Glomerular endothelial cell (primary cell): ENCODE results near the gene NKD1. TPM values are rescaled to one million over a fixed set of nuclear protein-coding genes. Genes with fewer than 3 reads are reported as not detected.

Experiments
- DNase-seq: peaks from one replicate; pipeline ENCODE4 v3.0.0-alpha.2; 2011; ENCODE audit warnings: low read depth, low spot score; ENCODE audit errors: extremely low read depth
- total RNA-seq: library from RNA; depleted of rRNA; stranded (reverse); fragments of >200 nt; gene quantifications from 2 replicates; pipeline ENCODE4 v1.2.3, GENCODE V29; 2015

NKD1 gene
- total RNA-seq, 1 donor from 2014 or later = under 0.01 TPM

DNA sequence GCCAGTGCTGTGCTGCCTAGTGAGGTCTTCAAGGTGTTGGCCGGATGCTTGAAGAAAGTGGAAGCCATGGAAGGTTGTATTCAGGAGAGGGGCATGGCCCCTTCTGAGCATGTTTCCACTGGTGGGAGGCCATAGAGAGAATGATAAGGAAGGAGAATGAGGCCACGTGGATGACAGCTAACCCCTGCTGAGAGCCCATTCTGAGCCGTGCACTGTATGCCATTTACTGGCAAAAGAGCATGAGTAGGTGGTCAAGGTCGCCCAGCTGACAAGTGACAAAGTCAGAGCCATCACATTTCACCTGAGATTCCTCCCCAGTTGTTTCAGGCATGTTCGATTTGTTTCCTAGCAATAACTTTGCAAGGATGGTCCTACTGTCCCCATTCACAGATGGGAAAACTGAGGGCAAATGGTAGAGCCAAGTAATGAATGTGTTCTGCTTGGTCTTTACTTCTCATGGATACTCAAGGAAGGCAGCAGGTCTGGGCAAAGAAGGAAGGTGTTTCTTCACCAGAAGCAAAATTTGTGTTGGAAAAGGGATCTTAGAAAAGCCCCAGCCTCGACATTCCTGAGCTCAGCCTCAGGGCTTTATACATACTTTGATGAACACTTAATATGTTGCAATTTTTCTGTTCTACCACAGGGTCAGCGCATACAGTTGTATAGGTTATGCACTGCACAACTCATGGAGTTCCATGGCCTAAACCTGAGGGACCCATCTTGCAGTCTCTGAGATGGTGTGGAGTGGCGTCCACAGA is 10.5 kb upstream of the NKD1 start:
- no peak for DNase-seq

DNA sequence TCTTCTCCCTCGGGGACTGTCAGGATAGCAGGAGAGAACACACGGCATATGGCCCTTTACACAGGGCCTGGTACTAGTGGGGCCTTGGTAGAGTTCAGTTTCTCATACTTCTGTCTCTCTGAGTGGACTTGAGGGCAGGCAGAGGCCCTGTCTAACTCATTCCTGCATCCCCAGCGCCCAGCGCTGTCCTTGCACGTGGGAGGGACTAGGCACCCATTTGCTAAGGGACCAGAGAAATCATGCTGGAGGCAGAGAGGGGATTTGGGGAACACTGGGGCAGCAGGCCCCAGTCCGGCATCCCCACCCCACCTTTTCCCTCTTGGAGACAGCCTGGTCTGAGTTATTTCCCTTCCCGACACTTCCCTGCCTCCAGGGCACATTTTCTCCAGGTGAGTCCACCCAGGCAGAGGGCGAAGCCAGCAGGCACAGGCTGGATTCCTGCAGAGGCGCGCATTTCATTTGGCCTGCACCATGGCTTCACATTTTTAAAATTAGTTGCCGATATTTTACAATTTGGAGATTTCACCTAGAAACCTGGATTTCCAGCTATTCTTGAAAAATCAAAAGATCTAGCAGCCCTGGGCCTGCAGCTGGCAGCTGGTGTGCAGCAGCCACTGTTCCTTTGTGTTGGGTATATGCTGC is 9.7 kb upstream of the NKD1 start:
- no peak for DNase-seq

DNA sequence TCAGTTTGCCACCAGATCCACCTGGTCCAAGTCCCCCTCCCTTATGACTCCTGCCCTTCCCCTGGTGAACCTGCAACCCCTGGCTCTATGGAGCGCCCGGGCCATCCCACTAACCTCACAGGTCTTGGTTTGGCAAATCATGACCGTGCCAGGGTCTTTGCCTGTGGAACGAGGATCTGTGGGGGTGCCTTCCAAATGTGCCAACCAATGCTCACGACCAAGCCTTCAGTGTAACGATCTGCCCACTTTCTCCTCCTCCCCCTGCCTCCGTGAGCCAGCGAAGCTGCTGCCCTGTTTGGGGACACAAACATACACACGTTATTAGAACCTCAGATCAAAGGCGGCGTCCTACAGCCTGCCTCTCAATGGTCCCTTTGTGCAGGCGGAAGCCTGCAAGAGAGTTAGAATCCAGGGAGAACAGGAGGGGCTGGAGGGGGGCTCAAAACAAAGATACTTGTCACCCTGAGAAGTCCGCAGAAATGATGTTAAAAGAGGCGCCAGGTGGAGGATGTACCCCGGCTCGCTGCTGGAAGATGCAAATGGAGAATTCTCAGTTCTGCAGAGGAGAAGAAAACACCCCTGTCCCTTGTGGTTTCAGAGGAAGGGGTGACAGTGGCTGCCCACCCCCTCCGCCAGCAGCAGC is 9.0 kb upstream of the NKD1 start:
- no peak for DNase-seq

DNA sequence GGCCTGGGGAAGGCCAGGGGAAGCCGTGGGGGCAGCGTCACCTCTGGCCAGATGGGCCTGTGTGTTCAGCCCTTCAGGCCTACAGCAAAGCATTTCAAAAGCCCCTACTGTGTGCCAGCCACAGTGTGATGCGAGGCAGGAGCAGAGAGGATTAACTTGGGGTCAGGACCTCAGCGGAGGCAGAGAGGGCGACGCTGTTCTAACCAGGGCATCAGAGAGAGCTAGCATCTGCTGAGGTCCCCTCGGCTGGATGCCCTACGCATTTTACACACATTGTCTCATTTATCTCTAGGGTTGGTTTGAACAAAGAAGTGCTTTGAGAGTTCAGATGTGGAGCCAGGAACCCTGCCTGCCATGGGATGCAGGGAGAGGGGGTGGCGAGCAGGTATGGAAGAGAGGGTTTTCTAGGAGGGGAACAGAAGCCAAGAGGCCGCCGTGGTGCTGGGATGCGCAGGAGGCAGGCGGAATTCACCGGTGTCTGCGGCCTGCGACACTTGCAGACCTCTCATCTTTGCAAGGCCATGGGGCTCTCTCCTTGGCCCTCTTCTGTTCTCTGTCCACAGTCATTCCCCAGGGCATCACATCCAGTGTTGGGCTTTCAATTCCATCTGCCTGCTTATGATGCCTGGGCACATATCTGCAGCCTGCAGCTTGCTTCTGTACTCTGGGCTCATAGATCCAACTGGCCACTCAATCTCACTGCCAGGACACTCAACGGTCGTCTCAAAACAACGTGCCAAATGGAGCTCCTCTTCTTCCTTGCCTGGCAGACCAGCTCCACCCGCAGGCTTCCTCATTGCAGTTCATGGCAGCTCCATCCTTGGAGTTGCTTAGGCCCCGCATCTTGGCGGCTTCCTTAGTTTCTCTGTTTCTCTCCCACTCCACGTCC is 8.1 kb upstream of the NKD1 start:
- no peak for DNase-seq

DNA sequence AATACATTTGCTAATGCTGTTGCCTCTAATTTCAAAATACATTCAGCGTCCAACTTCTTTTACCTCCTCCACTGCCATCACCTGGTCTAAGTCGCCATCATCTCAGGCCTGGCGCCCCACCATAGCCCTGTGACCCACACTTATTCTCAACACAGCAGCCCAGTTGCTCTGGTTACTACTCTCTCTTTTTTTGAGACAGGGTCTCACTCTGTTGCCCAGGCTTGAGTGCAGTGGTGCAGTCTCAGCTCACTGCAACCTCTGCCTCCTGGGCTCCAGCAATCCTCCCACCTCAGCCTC is 7.5 kb upstream of the NKD1 start:
- no peak for DNase-seq

DNA sequence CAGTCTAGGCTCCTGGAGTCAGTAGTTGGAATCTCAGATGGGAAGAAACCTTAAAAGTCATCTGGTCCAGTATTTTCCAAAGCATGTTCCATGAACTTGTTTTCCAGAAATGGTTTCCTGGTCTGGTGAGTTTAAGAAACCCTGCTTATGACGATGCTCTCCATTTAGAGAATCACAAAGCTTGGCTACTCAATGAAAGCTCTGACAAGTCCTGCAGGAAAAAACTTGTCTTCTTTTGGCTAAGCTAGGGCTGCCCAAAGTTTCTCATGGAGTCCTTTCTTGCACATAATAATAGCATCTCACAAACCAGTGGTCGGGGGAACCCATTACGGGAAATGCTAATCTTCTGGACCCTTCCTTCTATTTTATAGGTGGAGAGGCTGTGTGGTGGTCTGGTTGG is 5.5 kb upstream of the NKD1 start:
- DNase-seq = no peak

DNA sequence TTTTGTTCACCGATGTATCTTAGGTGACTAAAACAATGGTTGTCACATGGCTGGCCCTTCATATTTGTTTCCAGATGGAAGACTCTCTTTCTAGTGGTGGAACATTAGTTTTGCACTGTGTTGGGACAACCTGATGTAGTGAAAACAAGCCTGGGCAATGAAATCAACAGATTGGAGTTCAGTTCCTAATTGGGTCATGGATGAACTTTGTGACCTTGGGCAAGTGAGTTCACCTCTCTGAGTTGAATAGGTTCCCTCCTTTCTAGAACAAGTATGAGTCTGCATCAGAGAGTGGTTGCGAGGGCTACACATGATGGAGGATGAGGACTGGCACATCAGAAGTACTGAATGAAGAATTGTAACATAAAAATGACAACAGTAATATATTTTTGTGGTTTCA is 2.1 kb upstream of the NKD1 start:
- DNase-seq = no peak

DNA sequence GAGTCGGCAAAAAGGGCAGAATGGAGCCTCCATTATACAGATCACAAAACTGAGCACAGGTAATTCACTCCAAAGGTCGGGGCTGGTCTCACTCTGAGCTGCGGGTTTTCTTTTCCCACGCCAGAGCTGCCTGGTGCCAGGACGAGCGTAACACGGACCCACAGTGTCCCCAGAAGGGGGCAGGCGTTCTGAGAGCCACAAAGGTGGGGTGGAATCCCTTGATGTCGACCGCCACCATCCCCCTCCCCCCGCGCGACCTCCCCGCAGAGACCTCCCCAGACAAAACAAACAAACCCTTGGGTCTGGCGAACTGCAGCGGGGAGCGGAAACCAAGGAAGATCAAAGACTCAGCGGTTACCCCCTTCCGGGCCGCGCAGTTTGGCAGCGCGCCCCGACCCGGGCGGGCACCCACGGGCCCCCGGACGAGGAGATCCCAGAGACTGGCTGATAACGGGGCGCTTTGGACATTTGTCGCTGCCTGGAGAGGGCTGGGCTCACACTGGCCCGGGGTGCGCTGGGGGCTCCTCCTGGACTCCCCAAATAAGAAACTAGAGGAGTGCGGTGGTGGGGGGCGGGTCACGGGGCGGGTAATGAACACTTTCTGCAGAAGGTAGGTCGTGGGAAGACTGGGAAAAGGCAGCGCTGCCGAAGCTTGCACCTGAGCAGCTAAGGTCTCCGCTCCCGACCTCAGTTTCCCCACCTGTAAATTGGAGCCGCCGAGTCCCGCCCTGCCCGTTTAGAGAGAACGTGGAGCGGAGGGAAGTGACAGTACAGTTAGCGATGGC is 664 bp upstream of the NKD1 start:
- DNase-seq = no peak

DNA sequence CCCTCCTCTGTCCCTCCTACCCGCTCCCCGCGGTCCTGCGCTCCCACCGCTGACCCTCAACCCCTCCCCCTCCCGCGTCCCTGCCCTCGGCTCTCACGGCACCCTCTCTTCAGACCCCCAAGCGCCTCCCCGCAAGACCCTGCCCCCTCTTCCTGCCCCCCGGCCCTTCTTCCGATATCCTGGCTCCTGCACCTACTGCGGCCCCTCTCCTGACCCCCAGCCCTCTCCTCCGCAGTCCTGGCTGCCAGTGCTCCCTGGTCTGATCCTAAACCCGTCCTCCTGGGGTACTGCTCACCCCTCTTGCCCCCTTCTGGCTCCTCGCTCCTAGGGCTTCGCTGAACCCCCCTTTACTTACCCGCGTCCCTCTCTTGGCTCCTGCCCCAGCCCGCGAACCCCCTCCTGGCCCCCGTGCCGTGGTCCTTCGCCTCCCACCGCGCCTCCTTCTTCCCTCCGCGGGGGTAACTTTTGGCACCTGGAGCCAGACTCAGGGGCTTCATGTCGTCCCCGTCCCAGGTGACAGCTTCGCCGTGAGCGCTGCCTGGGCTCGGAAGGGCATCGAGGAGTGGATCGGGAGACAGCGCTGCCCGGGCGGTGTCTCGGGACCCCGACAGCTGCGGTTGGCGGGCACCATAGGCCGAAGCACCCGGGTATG is 839 bp downstream of the NKD1 start:
- no peak for DNase-seq

DNA sequence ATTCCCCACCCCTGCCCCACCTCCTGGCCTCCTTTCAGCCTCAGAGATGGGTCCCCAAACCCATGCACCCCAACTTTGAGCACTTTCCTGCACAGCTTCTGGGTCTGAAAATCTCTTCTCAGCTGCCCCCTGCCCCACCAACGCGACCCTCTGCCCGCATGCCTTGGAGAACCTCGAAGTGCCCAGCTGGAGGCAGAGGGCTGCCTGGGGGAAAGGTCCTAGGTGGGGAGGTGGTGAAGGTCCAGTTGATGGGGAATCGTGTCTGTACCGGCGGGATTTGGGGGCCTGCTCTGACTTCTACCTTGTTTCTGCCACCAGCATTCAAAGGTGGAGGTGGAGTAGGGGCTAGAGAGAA is 1.3 kb downstream of the NKD1 start:
- no peak for DNase-seq

DNA sequence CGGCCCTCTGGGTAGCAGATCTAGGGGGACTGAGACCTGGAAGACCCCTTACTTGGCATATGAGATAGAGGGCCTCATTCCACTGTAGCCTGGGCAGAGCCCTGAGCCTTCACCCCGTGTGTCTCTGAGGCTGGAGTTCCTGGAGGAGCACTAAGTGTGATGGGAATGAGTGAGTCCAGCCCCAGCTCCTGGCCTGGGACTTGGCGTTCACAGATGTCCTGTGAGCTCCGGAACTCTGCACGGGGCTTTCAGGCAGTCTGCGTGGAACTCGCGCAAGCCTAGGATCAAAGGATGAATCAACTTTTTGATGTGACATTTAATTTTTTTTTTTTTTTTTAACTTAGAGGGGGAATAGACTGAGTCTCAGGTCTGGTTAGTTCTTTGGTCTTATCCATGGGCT is 1.8 kb downstream of the NKD1 start:
- DNase-seq = no peak

DNA sequence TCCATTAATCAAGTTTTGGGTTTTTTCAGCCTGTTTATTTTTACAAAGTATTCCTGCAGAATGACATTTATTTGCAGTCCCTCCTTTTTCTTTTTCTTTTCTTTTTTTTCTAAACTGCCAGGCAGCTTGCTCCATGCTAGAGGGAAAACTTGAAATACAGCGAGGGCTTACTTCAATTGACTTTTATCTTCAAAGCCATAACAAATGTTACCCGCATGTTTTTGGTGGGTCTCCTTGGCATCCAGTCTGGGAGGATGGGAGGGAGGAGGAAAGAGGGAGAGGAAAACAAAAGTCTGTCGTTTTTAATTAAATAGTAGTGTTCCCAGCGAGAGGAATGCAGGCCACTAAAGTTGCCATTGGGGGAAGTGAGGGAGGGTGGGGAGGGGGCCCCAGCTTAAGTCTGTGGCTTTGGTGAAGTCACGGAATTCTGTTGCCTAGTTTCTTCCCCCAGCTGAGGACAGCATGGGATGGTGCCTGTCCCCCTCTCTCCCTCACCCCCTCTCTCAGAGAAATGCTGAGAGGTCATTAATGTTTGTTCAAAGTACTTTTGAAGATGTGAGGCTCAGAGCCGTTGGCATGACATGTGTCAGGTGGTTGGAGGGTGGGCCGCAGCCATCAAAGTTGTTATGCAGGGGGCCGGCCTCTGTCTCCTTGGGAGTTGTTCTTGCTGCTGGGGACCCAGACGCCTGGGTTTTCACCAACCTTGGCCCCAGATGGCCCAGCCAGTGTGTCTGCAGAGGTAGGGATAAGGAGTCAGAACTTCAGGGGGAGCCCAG is 2.9 kb downstream of the NKD1 start:
- no peak for DNase-seq

DNA sequence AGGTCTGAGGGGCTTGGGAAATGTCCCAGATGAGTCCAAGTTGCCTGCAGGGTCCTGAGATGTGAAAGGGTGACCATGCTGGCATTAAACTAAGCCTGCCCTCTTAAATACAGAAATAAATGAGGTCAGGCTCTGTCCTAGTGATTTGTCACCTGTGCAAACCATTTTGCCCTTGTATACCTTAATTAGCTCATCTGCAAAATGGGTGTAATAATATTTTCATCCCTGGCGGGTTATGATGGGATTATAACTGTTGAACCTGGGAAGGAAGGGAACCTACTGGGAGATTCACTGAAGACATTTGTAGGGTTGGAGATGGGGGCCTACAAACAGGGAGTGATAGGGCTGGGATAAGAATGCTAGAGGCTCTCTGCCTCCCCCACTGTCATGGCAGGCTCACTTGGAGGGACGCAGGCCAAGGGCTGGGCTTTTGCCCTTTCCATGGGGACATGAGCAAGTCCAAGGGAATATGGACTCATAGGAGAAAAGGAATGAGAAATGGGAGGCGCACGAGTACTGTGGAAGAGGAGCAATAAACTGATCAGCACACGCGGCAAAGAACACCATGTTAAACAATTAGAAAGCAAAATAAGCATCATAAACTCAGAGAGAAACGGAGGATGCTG is 4.4 kb downstream of the NKD1 start:
- no peak for DNase-seq

DNA sequence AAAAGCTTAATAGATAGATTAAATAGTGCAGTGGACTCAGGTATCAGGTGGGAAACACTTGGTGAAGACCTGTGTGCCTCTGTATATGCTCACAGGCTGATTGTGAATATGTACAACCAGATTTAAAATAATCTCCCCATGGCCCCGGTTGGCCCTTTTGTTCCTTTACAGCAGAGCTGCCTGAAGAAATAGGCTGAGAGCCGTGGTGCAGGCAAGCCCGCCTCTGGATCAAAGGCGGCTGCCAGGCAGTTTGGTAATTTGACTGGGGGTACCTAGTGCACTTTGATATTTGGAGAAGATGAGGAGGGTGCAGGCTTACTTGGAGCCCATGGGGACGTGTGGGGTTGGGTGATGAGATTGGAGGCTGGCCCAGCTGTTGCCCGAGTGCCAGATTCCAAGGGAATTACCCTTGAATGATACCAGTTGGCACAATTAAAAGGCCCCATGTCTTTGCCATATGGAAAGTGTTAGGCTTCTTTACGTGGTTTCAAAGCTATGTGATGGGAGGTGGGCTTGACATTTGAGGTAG is 5.0 kb downstream of the NKD1 start:
- DNase-seq = no peak

DNA sequence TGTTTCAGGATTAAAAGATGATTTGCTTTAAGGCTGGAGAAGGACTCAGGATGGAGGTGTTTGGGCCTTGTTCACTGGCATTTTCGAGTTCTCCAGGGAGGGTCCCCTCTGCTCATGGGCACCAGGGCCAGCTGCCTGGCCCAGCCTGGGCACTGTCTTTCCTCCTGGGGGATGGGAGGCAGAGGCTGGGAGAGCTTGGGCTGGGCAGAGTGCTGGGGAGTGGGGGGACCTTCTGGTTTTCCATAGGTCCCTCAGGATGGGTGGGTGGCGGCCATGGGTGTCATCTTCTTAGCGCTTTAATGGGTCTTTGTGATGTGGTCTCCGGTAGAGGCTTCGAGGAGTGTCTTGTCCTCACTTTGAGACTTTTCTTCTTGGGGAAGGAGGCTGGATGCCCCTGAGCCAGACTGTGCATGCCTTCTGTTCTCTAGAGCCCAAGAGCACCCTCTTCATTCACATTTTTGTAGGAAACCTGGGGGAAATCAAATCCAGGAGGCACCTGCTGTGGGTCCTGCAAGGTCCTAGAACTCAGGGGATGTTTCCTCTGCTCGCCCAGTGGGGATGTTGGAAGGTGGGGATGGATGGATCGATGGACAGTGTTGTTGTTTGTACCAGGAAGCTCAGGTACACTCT is 5.7 kb downstream of the NKD1 start:
- no peak for DNase-seq

DNA sequence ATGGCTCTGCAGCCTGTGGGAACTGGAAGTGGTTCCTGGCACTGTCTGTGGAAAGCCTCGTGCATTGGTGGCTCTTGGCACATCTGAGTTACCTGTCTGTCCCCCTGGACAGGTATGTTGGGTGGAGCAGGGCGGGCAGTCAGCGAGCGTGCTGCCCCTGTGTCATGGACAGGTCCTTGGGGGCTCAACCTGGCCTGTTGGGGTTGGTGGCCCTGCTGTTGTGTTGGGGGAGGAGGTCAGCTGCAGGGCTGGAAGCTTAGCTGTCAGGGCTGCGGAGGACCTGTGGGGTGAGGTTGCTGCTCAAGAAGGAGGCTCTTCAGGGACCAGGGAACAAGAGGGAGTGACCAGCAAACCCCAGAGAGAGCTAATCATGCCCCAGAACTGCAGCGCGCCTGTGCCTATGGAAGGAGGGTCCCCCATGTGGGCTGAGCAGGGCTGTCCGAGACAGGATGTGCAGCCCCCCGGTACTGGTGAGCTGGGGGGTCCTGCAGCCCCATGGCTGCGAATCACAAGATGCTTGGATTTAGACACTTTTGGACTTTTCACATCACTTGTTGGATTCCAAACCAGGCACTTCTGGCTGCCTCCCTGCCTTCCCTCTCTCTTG is 7.2 kb downstream of the NKD1 start:
- no peak for DNase-seq

DNA sequence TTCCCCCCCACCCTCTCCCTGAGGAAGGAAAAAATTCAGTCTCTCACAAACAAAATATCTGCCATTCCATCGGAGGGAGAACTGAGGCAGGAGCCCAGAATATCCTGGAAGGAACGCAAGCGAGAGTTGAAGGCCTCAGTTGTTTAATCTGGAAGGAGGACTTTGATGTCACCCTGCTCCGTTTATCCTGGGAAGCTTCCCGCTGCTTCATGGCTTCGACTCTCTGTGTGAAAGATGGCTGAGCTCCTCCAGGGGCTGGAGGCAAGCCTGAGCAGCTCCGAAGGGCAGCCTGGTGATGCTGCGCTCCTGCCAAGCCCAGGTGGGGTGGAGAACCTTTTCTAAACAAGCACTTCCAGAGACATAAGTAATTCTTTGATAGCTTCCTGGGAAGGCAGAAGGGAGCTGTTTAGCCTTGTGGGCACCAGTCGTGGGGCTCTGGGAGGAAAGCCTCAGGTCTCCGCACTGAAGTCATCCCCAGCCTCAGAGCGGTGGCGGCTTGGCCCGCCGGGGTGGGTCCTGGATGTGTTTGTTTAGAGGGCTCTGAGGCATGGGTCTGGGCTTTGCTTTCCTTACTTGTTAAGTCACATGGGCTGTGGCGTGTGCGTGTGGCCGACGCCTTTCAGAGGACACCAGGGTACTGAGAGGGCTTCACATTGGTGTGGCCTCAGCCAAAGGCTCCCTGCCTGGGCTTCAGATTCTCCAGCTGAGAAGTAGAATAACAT is 7.9 kb downstream of the NKD1 start:
- no peak for DNase-seq
